Endodermal cell (in vitro differentiated cells): ENCODE results near the gene ACOT8. TPM values are rescaled to one million over a fixed set of nuclear protein-coding genes. Genes with fewer than 3 reads are reported as not detected.

Source experiments
- DNase-seq: peaks from one replicate; pipeline ENCODE4 v3.0.0-alpha.2; 2017
- H3K27ac ChIP-seq: 2 replicates; pipeline ENCODE4 v1.5.1; 2013; ENCODE audit warnings: mild to moderate bottlenecking, low read depth, low read length, moderate library complexity
- H3K27me3 ChIP-seq: 2 replicates; pipeline ENCODE4 v1.6.1; 2013; ENCODE audit warnings: mild to moderate bottlenecking, low read length, moderate library complexity; ENCODE audit not compliant: insufficient read depth, control insufficient read depth, poor library complexity, severe bottlenecking
- H3K36me3 ChIP-seq: 2 replicates; pipeline ENCODE4 v1.7.0; 2013; ENCODE audit warnings: mild to moderate bottlenecking, low read length, moderate library complexity; ENCODE audit not compliant: control insufficient read depth, insufficient read depth
- H3K4me1 ChIP-seq: one replicate; pipeline ENCODE4 v1.7.0; 2013; ENCODE audit warnings: low read length; ENCODE audit not compliant: control insufficient read depth, insufficient read depth
- H3K4me3 ChIP-seq: 2 replicates; pipeline ENCODE4 v1.5.1; 2013; ENCODE audit warnings: mild to moderate bottlenecking, low read length, moderate library complexity
- H3K9ac ChIP-seq: 2 replicates; pipeline ENCODE4 v1.6.1; 2013; ENCODE audit warnings: mild to moderate bottlenecking, low read length, moderate library complexity; ENCODE audit not compliant: poor library complexity, severe bottlenecking; ENCODE audit errors: extremely low read depth
- H3K9me3 ChIP-seq: 2 replicates; pipeline ENCODE4 v1.6.1; 2013; ENCODE audit warnings: mild to moderate bottlenecking, low read length, moderate library complexity; ENCODE audit not compliant: control insufficient read depth
- H3K27ac Mint-ChIP-seq: 2 replicates; pipeline ENCODE4 v1.8.0; 2020; ENCODE audit warnings: mixed read lengths
- H3K27me3 Mint-ChIP-seq: 2 replicates; pipeline ENCODE4 v1.8.0; 2021; ENCODE audit warnings: mild to moderate bottlenecking, mixed read lengths; ENCODE audit not compliant: insufficient read depth
- H3K36me3 Mint-ChIP-seq: 2 replicates; pipeline ENCODE4 v1.8.0; 2020; ENCODE audit warnings: low read depth, mixed read lengths
- H3K4me1 Mint-ChIP-seq: 2 replicates; pipeline ENCODE4 v1.8.0; 2020; ENCODE audit warnings: mixed read lengths
- H3K4me3 Mint-ChIP-seq: 2 replicates; pipeline ENCODE4 v1.8.0; 2020; ENCODE audit warnings: mild to moderate bottlenecking, moderate library complexity, mixed read lengths
- H3K9me3 Mint-ChIP-seq: 2 replicates; pipeline ENCODE4 v1.8.0; 2020; ENCODE audit warnings: mild to moderate bottlenecking, mixed read lengths
- CTCF ChIP-seq: fragments of 200-600 bp; sonication (generic); conservative IDR thresholded peaks from 2 replicates; pipeline ENCODE4 v1.5.0; 2021; ENCODE audit warnings: antibody characterized with exemption, mild to moderate bottlenecking
- WGBS, 2 experiments: methylation state at CpG; one replicate each; pipeline versions ENCODE4 v1.1.5 to v1.1.7; 2013; ENCODE audit warnings: missing lambda C conversion rate in 2 of 2, mixed read lengths in 1 of 2; ENCODE audit not compliant: insufficient coverage in 1 of 2, insufficient read length in 1 of 2; 5-methylcytosine and 5-hydroxymethylcytosine counted together
- total RNA-seq, 2 donors: library from RNA; stranded (reverse); fragmentation: NEBNext Ultra II Directional in 1 of 2; extraction: Animal tissue kit (Norgen Biotek cat#: 25700) in 1 of 2; gene quantifications; 2 replicates in 1 of 2; 3 replicates in 1 of 2; pipeline ENCODE4 v1.2.1, GENCODE V29; 2021

The ACOT8 gene
- total RNA-seq, 2 donors from 2014 or later: 24.3 to 27.9 TPM

- no peak overlapping the region for H3K4me3 Mint-ChIP-seq
- no peak overlapping the region for H3K9ac ChIP-seq
- WGBS, 2 experiments: 100% methylated on average over 2 of the region's 2 CpGs; no CpG with 5 or more reads in 1 of the 2 experiments
- no peak for TF ChIP-seq CTCF
- H3K9me3 Mint-ChIP-seq: no peaks in the 10 kb centered on the region
- no peaks in the 10 kb centered on the region for H3K4me1 ChIP-seq
- no peak overlapping the region for H3K27ac Mint-ChIP-seq
- DNase-seq: no peak
- no peak overlapping the region for H3K27ac ChIP-seq
- H3K27me3 ChIP-seq: no peaks in the 10 kb centered on the region
- no peaks in the 10 kb centered on the region for H3K27me3 Mint-ChIP-seq
- H3K4me3 ChIP-seq: no peak overlapping the region
- H3K36me3 Mint-ChIP-seq: peaks cover 44% of the 10 kb centered on the region
- H3K4me1 Mint-ChIP-seq: peaks cover under 1% of the 10 kb centered on the region
- peaks cover 66% of the 10 kb centered on the region for H3K36me3 ChIP-seq
- H3K9me3 ChIP-seq: no peaks in the 10 kb centered on the region
These were observed 40.1 kb upstream of the ACOT8 start for GRCh38 chr20:45897289-45897688.

- no peak overlapping the region for H3K9ac ChIP-seq
- H3K4me3 ChIP-seq: no peak overlapping the region
- no peaks in the 10 kb centered on the region for H3K9me3 Mint-ChIP-seq
- H3K4me3 Mint-ChIP-seq: no peak overlapping the region
- H3K9me3 ChIP-seq: no peaks in the 10 kb centered on the region
- peaks cover 40% of the 10 kb centered on the region for H3K36me3 Mint-ChIP-seq
- H3K27me3 ChIP-seq: no peaks in the 10 kb centered on the region
- 93 to 95% methylated on average over 11 to 14 of the region's 14 CpGs for WGBS, 2 experiments
- no peak overlapping the region for H3K27ac Mint-ChIP-seq
- peaks cover 4% of the 10 kb centered on the region for H3K4me1 Mint-ChIP-seq
- no peaks in the 10 kb centered on the region for H3K27me3 Mint-ChIP-seq
- H3K4me1 ChIP-seq: no peaks in the 10 kb centered on the region
- peaks cover 62% of the 10 kb centered on the region for H3K36me3 ChIP-seq
- DNase-seq: no peak
- TF ChIP-seq CTCF: no peak
- no peak overlapping the region for H3K27ac ChIP-seq
These were observed 39.5 kb upstream of the ACOT8 start for GRCh38 chr20:45896641-45897161.

- Histone ChIP-seq H3K9ac (no peak overlapping the region), H3K36me3 (peaks cover 52% of the 10 kb centered on the region), H3K27me3 (no peaks in the 10 kb centered on the region), H3K9me3 (no peaks in the 10 kb centered on the region), H3K4me3 (no peak overlapping the region), H3K27ac (no peak overlapping the region), H3K4me1 (no peaks in the 10 kb centered on the region)
- DNase-seq: no peak
- H3K27me3 Mint-ChIP-seq: no peaks in the 10 kb centered on the region
- no peak for TF ChIP-seq CTCF
- H3K27ac Mint-ChIP-seq: no peak overlapping the region
- H3K4me1 Mint-ChIP-seq: peaks cover 4% of the 10 kb centered on the region
- no peak overlapping the region for H3K4me3 Mint-ChIP-seq
- 96 to 100% methylated on average over 3 to 12 of the region's 12 CpGs for WGBS, 2 experiments
- no peaks in the 10 kb centered on the region for H3K9me3 Mint-ChIP-seq
- H3K36me3 Mint-ChIP-seq: peaks cover 40% of the 10 kb centered on the region
These were observed 37.6 kb upstream of the ACOT8 start for GRCh38 chr20:45894797-45895196.
